Liver (tissue), 9 donors: ENCODE results near the gene PIGQ. TPM values are rescaled to one million over a fixed set of nuclear protein-coding genes. Genes with fewer than 3 reads are reported as not detected.

ENCODE experiments used
- DNase-seq: peaks from one replicate; pipeline ENCODE4 v3.0.0-alpha.2; 2017; ENCODE audit warnings: low spot score
- H3K27ac ChIP-seq, 2 donors: one replicate each; pipeline ENCODE4 v1.7.0; 2013; ENCODE audit warnings: inconsistent platforms in 2 of 2, low read length in 2 of 2, control low read depth in 1 of 2, low read depth in 1 of 2, mild to moderate bottlenecking in 1 of 2
- H3K27me3 ChIP-seq, 4 donors: one replicate each; pipeline versions ENCODE4 v1.6.1 to v1.7.0; 2013; ENCODE audit warnings: low read length in 3 of 4, inconsistent platforms in 1 of 4, mild to moderate bottlenecking in 1 of 4, moderate library complexity in 1 of 4; ENCODE audit not compliant: control insufficient read depth in 4 of 4, insufficient read depth in 4 of 4
- H3K36me3 ChIP-seq, 4 donors: one replicate each; pipeline versions ENCODE4 v1.6.1 to v1.7.0; 2013; ENCODE audit warnings: low read length in 3 of 4, mild to moderate bottlenecking in 3 of 4, low read depth in 1 of 4, moderate library complexity in 1 of 4; ENCODE audit not compliant: control insufficient read depth in 4 of 4, insufficient read depth in 3 of 4
- H3K4me1 ChIP-seq, 4 donors: one replicate each; pipeline versions ENCODE4 v1.6.1 to v1.7.0; 2013; ENCODE audit warnings: low read length in 3 of 4, mild to moderate bottlenecking in 3 of 4, moderate library complexity in 1 of 4; ENCODE audit not compliant: control insufficient read depth in 4 of 4, insufficient read depth in 4 of 4
- H3K4me3 ChIP-seq, 3 donors: one replicate each; pipeline versions ENCODE4 v1.6.1 to v1.7.0; 2013; ENCODE audit warnings: low read length in 3 of 3, control low read depth in 1 of 3, low read depth in 1 of 3, mild to moderate bottlenecking in 1 of 3
- H3K9ac ChIP-seq, 2 donors: one replicate each; pipeline ENCODE4 v1.7.0; 2013; ENCODE audit warnings: low read length in 2 of 2, mild to moderate bottlenecking in 2 of 2, moderate library complexity in 2 of 2, control low read depth in 1 of 2, low read depth in 1 of 2
- H3K9me3 ChIP-seq, 4 donors: one replicate each; pipeline versions ENCODE4 v1.6.1 to v1.7.0; 2013; ENCODE audit warnings: low read length in 3 of 4; ENCODE audit not compliant: control insufficient read depth in 4 of 4
- ATF3 ChIP-seq: IDR thresholded peaks from 2 replicates; pipeline ENCODE4 v1.6.1; 2016; ENCODE audit warnings: antibody characterized with exemption
- CTCF ChIP-seq: fragments of 150-350 bp; IDR thresholded peaks from 2 replicates; pipeline ENCODE4 v1.5.1; 2017; ENCODE audit warnings: improper control_type of control experiment, low read depth, low read length; ENCODE audit not compliant: missing input control
- EGR1 ChIP-seq, 2 donors: IDR thresholded peaks; 2 replicates each; pipeline ENCODE4 v1.6.1; 2016 to 2018; ENCODE audit warnings: antibody characterized with exemption in 2 of 2, low read depth in 2 of 2
- FOXA1 ChIP-seq: IDR thresholded peaks from 2 replicates; pipeline ENCODE4 v1.6.1; 2016; ENCODE audit warnings: antibody characterized with exemption
- FOXA2 ChIP-seq: IDR thresholded peaks from 2 replicates; pipeline ENCODE4 v1.6.1; 2016; ENCODE audit warnings: antibody characterized with exemption
- GABPA ChIP-seq, 2 donors: IDR thresholded peaks in 1 of 2; conservative IDR thresholded peaks in 1 of 2; 2 replicates each; pipeline ENCODE4 v1.6.1; 2016; ENCODE audit warnings: antibody characterized with exemption in 2 of 2, mild to moderate bottlenecking in 1 of 2, moderate library complexity in 1 of 2
- HNF4A ChIP-seq, 2 donors: conservative IDR thresholded peaks; 2 replicates each; pipeline ENCODE4 v1.6.1; 2016; ENCODE audit warnings: antibody characterized with exemption in 2 of 2, mild to moderate bottlenecking in 2 of 2
- HNF4G ChIP-seq: IDR thresholded peaks from 2 replicates; pipeline ENCODE4 v1.6.1; 2016; ENCODE audit warnings: antibody characterized with exemption
- JUND ChIP-seq, 2 donors: IDR thresholded peaks; 2 replicates each; pipeline ENCODE4 v1.6.1; 2016; ENCODE audit warnings: antibody characterized with exemption in 2 of 2
- NR2F2 ChIP-seq: IDR thresholded peaks from 2 replicates; pipeline ENCODE4 v1.6.1; 2016; ENCODE audit warnings: antibody characterized with exemption
- RAD21 ChIP-seq, 2 donors: IDR thresholded peaks; 2 replicates each; pipeline ENCODE4 v1.6.1; 2016; ENCODE audit warnings: antibody characterized with exemption in 2 of 2, mild to moderate bottlenecking in 2 of 2
- REST ChIP-seq: IDR thresholded peaks from 2 replicates; pipeline ENCODE4 v1.6.1; 2016; ENCODE audit warnings: antibody characterized with exemption, mild to moderate bottlenecking
- RXRA ChIP-seq, 2 donors: IDR thresholded peaks; 2 replicates each; pipeline ENCODE4 v1.6.1; 2017 to 2018; ENCODE audit warnings: antibody characterized with exemption in 2 of 2, mild to moderate bottlenecking in 1 of 2
- SP1 ChIP-seq: IDR thresholded peaks from 2 replicates; pipeline ENCODE4 v1.6.1; 2018; ENCODE audit warnings: antibody characterized with exemption, mild to moderate bottlenecking
- TAF1 ChIP-seq: conservative IDR thresholded peaks from 2 replicates; pipeline ENCODE4 v1.6.1; 2016; ENCODE audit warnings: antibody characterized with exemption, mild to moderate bottlenecking
- YY1 ChIP-seq: IDR thresholded peaks from 2 replicates; pipeline ENCODE4 v1.6.1; 2016; ENCODE audit warnings: antibody characterized with exemption, mild to moderate bottlenecking
- WGBS: extraction: QIAGEN DNeasy Blood & Tissue Kit; methylation state at CpG from one replicate; pipeline ENCODE4 v1.1.7; 2013; 5-methylcytosine and 5-hydroxymethylcytosine counted together
- polyA plus RNA-seq, 2 donors: library from polyadenylated mRNA; stranded (reverse) in 1 of 2; unstranded in 1 of 2; fragments of 200-250 nt in 1 of 2; fragments of >200 nt in 1 of 2; fragmentation: Nextera tagmentation in 1 of 2; extraction: Ambion mirVana in 1 of 2; gene quantifications; one replicate each; pipeline versions ENCODE4 v1.2.1 to v1.2.3, GENCODE V29; 2013 to 2015
- total RNA-seq, 2 donors: library from RNA; depleted of rRNA; stranded (reverse); fragments of >200 nt; gene quantifications; one replicate each; pipeline ENCODE4 v1.2.3, GENCODE V29; 2014
- TF ChIP-seq, protein P1 (sequence below): IDR thresholded peaks from 2 replicates; pipeline ENCODE4 v1.6.1; 2016; ENCODE audit warnings: antibody characterized with exemption
- TF ChIP-seq, protein P2 (sequence below): IDR thresholded peaks from 2 replicates; pipeline ENCODE4 v1.6.1; 2016; ENCODE audit warnings: antibody characterized with exemption
- donor health status: healthy.
- donor health status: healthy.
- donor health status: healthy.
- donor health status: healthy.
- donor health status: healthy.

The PIGQ gene
- total and polyA plus RNA-seq, 4 donors: 16.8 to 144 (median 20.6) TPM

- no peak overlapping the region for H3K4me3 ChIP-seq
- peaks cover 0 to 5% (median under 1%) of the 10 kb centered on the region in 4 donors for H3K27me3 ChIP-seq
- H3K9ac ChIP-seq: no peak overlapping the region
- H3K27ac ChIP-seq: no peak overlapping the region
- H3K36me3 ChIP-seq: peaks cover 0 to under 1% (median 0%) of the 10 kb centered on the region in 4 donors
- H3K9me3 ChIP-seq: no peaks in the 10 kb centered on the region
- DNase-seq: no peak
- 80% methylated on average over 15 of the region's 15 CpGs for whole genome bisulfite sequencing
- H3K4me1 ChIP-seq: peaks cover 3 to 17% (median 8%) of the 10 kb centered on the region in 4 donors
- TF ChIP-seq ATF3 (no peak), EGR1 (IDR thresholded peaks at IDR 0.05; ENCODE audit: low read depth in 2 of 2) (no peak), CTCF (no peak)
- TF ChIP-seq, protein P1, sequence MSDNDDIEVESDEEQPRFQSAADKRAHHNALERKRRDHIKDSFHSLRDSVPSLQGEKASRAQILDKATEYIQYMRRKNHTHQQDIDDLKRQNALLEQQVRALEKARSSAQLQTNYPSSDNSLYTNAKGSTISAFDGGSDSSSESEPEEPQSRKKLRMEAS: no peak
Measured at GRCh38 chr16:559021-559380, 10.8 kb upstream of the PIGQ start.

DNA sequence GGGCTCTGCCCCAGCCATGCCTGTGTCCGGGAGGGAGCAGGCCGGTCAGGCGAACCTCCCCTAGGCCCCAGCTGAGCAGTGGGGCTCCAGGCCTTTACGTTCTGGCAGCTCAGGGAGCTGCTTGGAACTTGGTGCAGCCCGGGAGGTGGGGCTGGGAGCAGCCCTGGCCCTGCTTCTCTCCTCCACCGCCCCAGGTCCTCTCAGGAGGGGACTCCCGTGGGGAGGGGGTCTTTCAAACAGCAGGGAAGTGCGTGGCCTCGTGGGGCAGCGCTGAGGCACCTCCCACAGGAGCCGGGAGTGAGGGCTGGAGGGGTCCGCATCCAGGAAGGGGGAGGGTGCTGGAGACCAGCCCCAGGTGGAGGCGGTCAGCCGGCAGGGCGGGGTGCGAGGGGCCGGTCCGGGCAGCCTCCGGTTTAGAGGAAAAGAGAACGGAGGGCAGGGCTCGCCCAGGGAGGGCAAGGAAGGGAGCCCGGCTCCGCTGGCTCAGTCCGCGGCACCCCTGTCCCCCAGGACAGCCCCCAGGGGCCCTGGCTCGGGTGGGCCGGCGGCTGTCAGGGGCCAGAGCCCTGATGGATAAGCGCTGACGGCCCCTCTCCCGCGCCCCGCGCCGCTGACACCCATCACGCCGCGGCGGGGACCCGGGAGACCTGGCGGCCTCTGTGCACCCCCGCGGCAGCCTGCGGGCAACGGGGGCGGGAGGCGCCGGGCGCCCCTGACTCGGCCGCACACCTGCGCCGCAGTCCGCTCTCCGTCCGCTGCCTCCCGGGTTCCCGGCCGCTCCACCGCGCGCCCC lies 10.2 kb upstream of the PIGQ start:
- H3K36me3 ChIP-seq: no peaks in the 10 kb centered on the region
- no peak for DNase-seq
- H3K4me3 ChIP-seq: peak overlapping the region in 1 of 3 donors; percentile 29
- H3K4me1 ChIP-seq: peaks cover 3 to 17% (median 8%) of the 10 kb centered on the region in 4 donors
- H3K27ac ChIP-seq: no peak overlapping the region
- H3K9ac ChIP-seq: no peak overlapping the region
- no peaks in the 10 kb centered on the region for H3K9me3 ChIP-seq
- peaks cover 0 to 5% (median under 1%) of the 10 kb centered on the region in 4 donors for H3K27me3 ChIP-seq
- WGBS: 20% methylated on average over 62 of the region's 62 CpGs
- TF ChIP-seq HNF4G: no peak
- TF ChIP-seq, protein P1: no peak
- no peak for TF ChIP-seq YY1
- no peak for TF ChIP-seq GABPA (IDR thresholded peaks at IDR 0.05 in 1 of 2, conservative IDR thresholded peaks at IDR 0.05 in 1 of 2)
- no peak for TF ChIP-seq TAF1
- no peak for TF ChIP-seq JUND (IDR thresholded peaks at IDR 0.05)
- no peak for TF ChIP-seq RAD21 (IDR thresholded peaks at IDR 0.05)
- no peak for TF ChIP-seq EGR1 (IDR thresholded peaks at IDR 0.05; ENCODE audit: low read depth in 2 of 2)
- no peak for TF ChIP-seq FOXA2
- TF ChIP-seq ATF3: no peak
- TF ChIP-seq FOXA1: no peak
- no peak for TF ChIP-seq CTCF
- no peak for TF ChIP-seq NR2F2
- TF ChIP-seq SP1: no peak
- no peak for TF ChIP-seq HNF4A (conservative IDR thresholded peaks at IDR 0.05)
- TF ChIP-seq REST: no peak
- TF ChIP-seq RXRA (IDR thresholded peaks at IDR 0.05): no peak
- TF ChIP-seq, protein P2, sequence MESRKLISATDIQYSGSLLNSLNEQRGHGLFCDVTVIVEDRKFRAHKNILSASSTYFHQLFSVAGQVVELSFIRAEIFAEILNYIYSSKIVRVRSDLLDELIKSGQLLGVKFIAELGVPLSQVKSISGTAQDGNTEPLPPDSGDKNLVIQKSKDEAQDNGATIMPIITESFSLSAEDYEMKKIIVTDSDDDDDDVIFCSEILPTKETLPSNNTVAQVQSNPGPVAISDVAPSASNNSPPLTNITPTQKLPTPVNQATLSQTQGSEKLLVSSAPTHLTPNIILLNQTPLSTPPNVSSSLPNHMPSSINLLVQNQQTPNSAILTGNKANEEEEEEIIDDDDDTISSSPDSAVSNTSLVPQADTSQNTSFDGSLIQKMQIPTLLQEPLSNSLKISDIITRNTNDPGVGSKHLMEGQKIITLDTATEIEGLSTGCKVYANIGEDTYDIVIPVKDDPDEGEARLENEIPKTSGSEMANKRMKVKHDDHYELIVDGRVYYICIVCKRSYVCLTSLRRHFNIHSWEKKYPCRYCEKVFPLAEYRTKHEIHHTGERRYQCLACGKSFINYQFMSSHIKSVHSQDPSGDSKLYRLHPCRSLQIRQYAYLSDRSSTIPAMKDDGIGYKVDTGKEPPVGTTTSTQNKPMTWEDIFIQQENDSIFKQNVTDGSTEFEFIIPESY: no peak
